ENCODE results near the gene TBX4.

DNA sequence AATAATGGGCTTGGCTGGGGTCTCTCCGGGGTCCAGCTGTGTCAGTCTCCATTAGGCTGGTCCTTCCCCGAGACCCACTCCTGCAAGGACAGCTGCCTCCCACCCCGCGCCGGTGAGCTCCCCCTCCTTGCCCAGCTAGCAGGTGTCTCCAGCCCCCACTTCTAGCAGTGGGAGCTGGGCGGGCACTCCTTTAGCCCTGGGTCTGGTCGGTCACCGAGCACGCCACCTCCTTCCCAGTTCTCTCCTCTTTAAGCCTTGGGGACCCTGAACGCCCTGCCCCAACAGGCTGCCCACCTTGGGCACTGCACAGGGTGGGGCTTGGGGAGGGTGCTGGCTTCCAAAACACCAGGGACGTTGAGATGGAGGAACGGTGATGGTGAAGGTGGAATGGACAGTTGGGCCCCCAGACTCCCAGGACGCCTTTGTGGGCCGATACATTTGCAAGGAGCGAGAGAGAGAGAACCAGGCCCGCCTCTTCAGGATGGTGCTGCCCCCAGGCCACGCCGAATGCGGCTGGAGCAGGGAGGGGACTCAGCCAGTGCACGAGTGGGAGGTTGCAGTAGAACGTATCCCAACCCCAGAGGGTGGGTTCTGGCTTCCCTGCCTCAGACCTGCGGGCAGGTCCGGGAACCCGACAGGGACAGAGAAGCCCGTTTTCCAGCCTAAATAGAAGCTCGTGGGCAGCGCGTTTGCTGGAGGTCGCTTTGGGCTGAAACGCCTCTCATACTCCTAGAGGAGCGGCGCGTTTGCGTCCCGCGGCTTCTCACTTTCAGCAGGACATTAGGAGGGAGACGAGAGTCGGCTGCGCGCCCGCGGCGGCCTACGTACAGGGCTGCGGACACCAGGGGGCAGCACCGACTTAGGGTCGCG is 41.8 kb upstream of the TBX4 start:
- TF ChIP-seq CREB1 (IDR thresholded peaks at IDR 0.05; ENCODE audit: low read depth) (no peak), RAD21 (IDR thresholded peaks at IDR 0.05; ENCODE audit: low read depth) (no peak), FOXM1 (IDR thresholded peaks at IDR 0.05; ENCODE audit: borderline replicate concordance, low read depth) (no peak), EGR1 (IDR thresholded peaks at IDR 0.05) (no peak)

Measured in Ishikawa (cell line).